GM19452 (cell line): ENCODE data around the gene ADAM8.
"Not testable (repeated sequence)": the region's sequence is repeated elsewhere in the genome, so short reads cannot be mapped to it uniquely, and the experiment has no call there.

Source experiments
- ATAC-seq: cut with Tn5 transposase; IDR thresholded peaks from one replicate; pipeline ENCODE4 v1.9.1; 2021; ENCODE audit not compliant: unreplicated experiment

Gene ADAM8

GRCh38 chr10:133276435-133277201, at the start of gene ADAM8:
Gene ADAM8 (minus strand): TSS chr10:133276868. CDS start chr10:133276817, 51 bp downstream.
- peak; percentile 45 for ATAC-seq

GRCh38 chr10:133326223-133326551, 49.5 kb upstream of the ADAM8 start:
- ATAC-seq, result no peak

DNA sequence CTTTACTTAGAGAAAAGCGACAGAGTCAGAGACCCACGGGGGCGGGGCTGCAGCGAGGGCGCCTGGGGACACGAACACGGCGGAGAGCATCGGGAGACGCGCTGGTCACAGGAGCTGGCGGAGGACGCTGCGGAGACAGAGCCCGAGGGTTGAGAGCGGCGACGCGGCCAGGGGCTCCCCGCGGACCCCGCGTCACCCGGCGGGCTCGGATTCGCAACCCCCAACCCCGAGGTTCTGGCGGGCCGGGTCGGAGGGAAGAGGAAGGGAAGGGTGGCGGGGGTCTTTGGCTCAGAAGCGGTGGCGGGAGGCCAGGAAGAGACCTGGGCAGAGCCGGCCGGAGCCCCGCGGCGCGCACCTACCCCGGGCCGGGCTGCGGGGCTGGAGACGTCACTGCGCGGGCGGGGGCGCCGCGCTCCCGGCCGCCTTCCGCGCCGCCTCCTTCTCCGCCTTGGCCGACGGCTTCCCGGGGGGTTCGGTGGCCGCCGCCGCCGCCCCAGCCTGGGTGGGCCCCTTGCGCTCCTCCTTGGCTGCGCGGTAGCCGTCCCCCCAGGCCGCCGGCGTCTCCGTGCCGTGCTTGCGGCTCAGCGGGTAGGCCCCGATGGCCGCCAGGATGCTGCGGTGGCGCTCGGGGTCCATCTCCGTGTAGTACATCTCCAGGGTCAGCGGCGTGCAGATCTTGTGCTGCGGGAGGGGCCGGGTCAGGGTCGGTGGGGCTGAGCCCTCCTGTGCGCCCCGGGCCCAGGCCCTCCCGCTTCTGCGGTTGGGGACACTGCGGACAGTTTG, 49.0 kb upstream of the ADAM8 start:
- no peak for ATAC-seq

- ATAC-seq, result no peak
Observed at GRCh38 chr10:133324857-133325260, 48.2 kb upstream of the ADAM8 start.

DNA sequence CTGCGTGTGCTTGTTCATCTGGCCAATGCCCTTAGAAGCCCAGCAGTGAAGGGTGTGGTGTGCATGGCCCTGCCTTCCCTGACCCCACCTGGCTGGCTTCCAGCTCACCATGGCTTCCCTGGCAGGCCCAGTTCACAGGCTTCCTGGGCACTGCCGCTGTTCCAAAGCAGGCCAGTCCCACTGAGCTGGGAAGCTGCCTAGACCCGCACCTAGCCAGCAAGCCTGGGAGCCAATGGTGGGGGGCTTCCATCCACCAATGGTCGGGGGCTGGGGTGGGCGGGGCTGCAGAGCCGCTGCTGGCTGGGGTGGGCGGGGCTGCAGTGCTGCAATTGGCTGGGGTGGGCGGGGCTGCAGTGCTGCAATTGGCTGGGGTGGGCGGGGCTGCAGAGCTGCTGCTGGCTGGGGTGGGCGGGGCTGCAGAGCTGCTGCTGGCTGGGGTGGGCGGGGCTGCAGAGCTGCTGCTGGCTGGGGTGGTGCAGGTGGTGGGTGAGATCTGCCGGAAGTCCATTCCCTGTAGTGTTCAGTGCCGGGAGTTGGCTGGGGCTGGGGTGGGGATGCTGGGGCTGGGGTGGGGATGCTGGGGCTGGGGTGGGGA, 47.6 kb upstream of the ADAM8 start:
- ATAC-seq, result no peak

DNA sequence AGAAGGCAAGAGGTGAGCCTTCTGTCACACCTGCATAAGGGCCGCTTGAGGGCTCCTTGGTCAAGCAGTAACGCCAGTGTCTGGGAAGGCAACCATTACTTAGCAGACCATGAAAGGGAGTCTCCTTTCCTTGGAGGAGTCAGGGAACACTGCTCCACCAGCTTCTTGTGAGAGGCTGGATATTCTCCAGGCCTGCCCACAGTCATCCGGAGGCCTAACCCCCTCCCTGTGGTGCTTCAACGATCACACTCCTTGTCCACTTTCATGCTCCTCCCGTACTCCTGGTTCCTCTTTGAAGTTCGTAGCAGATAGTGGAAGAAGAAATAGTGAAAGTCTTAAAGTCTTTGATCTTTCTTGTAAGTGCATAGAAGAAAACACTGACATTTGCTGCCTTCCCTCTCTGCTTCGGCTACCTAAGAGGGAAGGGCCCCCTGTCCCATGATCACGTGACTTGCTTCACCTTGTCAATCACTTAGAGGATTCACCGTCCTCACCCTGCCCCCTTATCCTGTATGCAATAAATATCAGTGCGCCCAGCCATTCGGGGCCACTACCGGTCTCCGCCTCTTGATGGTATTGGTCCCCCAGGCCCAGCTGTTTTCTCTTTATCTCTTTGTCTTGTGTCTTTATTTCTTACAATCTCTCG, 45.5 kb upstream of the ADAM8 start:
- not testable (repeated sequence) for ATAC-seq

GRCh38 chr10:133320852-133321422, 44.3 kb upstream of the ADAM8 start:
- ATAC-seq, result not testable (repeated sequence)

GRCh38 chr10:133318494-133319127, 41.9 kb upstream of the ADAM8 start:
- ATAC-seq, result peak; percentile 88

DNA sequence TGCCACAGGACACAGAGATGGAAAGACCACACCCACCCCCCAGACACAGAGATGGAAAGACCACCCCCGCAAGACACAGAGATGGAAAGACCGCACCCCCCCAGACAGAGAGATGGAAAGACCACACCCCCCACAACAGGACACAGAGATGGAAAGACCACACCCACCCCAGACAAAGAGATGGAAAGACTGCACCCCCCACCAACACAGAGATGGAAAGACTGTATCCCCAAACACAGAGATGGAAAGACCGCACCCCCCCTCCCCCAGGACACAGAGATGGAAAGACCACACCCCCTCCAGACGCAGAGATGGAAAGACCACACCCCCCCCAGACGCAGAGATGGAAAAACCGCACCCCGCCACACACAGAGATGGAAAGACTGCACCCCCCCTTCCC, 40.1 kb upstream of the ADAM8 start:
- ATAC-seq, result no peak

DNA sequence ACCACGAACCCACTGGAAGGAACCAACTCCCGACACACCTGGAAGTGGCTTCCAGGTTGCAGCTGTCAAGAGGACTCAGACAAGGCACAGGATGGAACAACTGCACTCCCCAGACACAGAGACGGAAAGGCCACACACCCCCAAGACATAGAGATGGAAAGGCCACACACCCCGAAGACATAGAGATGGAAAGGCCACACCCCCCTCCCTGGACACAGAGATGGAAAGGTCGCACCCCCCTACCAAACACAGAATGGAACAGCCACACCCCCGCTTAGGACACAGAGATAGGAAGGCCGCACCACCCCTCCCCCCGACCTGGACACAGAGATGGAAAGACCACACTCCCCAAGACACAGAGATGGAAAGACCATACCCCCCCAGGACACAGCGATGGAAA, 39.6 kb upstream of the ADAM8 start:
- ATAC-seq, result no peak

GRCh38 chr10:133315847-133316246, 39.2 kb upstream of the ADAM8 start:
- no peak for ATAC-seq

DNA sequence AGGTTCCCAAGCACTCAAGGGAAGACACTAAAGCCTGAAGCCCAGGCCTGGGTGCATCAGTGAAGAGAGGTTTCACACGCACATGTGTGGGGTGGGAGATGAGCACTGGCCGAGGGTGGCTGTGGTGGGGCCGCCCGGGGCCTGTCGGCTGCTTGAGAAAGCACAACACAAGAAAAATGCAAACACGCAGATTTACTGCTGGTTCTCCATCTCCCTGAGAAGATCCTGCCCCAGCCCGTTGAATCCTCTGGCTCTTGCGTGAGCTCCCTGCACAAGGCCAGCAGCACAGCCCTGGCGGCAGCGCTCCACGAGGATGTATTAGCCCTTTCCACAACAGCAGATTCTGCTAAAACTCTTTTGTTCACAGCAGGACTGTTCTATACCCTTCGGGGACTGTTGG, 38.2 kb upstream of the ADAM8 start:
- no peak for ATAC-seq

GRCh38 chr10:133313192-133313591, 36.5 kb upstream of the ADAM8 start:
- ATAC-seq, result no peak

DNA sequence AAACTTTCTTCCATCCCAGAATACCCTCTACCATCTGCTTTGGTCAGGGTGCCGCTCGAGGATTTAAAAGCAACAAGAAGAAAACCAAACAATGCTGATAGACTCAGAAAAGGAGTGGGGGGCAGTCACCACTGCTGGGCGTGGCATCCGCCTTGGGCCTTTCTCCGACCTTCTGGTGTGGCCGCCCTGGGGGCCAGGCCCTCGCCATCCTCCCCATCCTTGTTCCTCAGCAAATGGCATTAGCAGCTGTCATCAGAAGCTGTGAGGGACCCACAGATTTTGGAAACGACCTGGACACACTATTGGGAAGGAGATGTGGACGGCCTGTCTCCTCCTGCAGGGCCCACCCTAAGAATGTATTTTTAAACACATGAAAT, 36.1 kb upstream of the ADAM8 start:
- no peak for ATAC-seq

GRCh38 chr10:133312016-133312768, 35.5 kb upstream of the ADAM8 start:
- no peak for ATAC-seq

GRCh38 chr10:133311570-133311969, 34.9 kb upstream of the ADAM8 start:
- no peak for ATAC-seq

- no peak for ATAC-seq
Observed at GRCh38 chr10:133310789-133311188, 34.1 kb upstream of the ADAM8 start.

- ATAC-seq, result no peak
Observed at GRCh38 chr10:133310399-133310755, 33.7 kb upstream of the ADAM8 start.

GRCh38 chr10:133309720-133310398, 33.2 kb upstream of the ADAM8 start:
- ATAC-seq, result no peak
